ENCODE measurements around the gene ELFN1.

Gene ELFN1

GRCh38 chr7:1720326-1720725 lies 50.2 kb downstream of the ELFN1 start:
- Histone ChIP-seq H3K9me3 (ENCODE audit: insufficient read depth, low read length, severe bottlenecking) (no peaks in the 10 kb centered on the region), H3K36me3 (ENCODE audit: insufficient read depth, low read length) (peaks cover 14% of the 10 kb centered on the region), H3K4me3 (ENCODE audit: low read depth in 1 of 2, low read length in 2 of 2) (no peak overlapping the region), H3K27ac (ENCODE audit: low read length) (no peak overlapping the region), H3K27me3 (ENCODE audit: insufficient read depth, low read length, poor library complexity) (no peaks in the 10 kb centered on the region), H3K9ac (ENCODE audit: low read depth, low read length) (no peak overlapping the region), H3K4me1 (ENCODE audit: insufficient read depth, low read length) (no peaks in the 10 kb centered on the region), H3K79me2 (ENCODE audit: insufficient read depth, low read length) (no peaks in the 10 kb centered on the region), H3K4me2 (ENCODE audit: insufficient read depth, low read length) (no peak overlapping the region), H4K20me1 (ENCODE audit: insufficient read depth, low read length) (peaks cover 19% of the 10 kb centered on the region), H2AFZ (ENCODE audit: low read depth, low read length) (no peak overlapping the region)
- ATAC-seq (ENCODE audit: insufficient read depth, low read depth) (peak; percentile 40; the same call in 1 of the 3 replicates), DNase-seq (peak; percentile 20)
- TF ChIP-seq, protein P1, sequence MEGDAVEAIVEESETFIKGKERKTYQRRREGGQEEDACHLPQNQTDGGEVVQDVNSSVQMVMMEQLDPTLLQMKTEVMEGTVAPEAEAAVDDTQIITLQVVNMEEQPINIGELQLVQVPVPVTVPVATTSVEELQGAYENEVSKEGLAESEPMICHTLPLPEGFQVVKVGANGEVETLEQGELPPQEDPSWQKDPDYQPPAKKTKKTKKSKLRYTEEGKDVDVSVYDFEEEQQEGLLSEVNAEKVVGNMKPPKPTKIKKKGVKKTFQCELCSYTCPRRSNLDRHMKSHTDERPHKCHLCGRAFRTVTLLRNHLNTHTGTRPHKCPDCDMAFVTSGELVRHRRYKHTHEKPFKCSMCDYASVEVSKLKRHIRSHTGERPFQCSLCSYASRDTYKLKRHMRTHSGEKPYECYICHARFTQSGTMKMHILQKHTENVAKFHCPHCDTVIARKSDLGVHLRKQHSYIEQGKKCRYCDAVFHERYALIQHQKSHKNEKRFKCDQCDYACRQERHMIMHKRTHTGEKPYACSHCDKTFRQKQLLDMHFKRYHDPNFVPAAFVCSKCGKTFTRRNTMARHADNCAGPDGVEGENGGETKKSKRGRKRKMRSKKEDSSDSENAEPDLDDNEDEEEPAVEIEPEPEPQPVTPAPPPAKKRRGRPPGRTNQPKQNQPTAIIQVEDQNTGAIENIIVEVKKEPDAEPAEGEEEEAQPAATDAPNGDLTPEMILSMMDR (IDR thresholded peaks at IDR 0.05; ENCODE audit: borderline replicate concordance, extremely low read depth, low read length, poor library complexity, severe bottlenecking), result no peak
- no peak for TF ChIP-seq EZH2 (IDR thresholded peaks at IDR 0.05; ENCODE audit: borderline replicate concordance, low read depth, low read length, severe bottlenecking)

GRCh38 chr7:1721047-1721690 lies 51.1 kb downstream of the ELFN1 start:
- Histone ChIP-seq H3K79me2 (ENCODE audit: insufficient read depth, low read length) (no peaks in the 10 kb centered on the region), H3K27ac (ENCODE audit: low read length) (no peak overlapping the region), H3K36me3 (ENCODE audit: insufficient read depth, low read length) (peaks cover 14% of the 10 kb centered on the region), H3K4me3 (ENCODE audit: low read depth in 1 of 2, low read length in 2 of 2) (no peak overlapping the region), H3K9ac (ENCODE audit: low read depth, low read length) (no peak overlapping the region), H3K4me2 (ENCODE audit: insufficient read depth, low read length) (no peak overlapping the region), H4K20me1 (ENCODE audit: insufficient read depth, low read length) (peaks cover 15% of the 10 kb centered on the region; the same call in 1 of the 2 replicates), H2AFZ (ENCODE audit: low read depth, low read length) (no peak overlapping the region), H3K27me3 (ENCODE audit: insufficient read depth, low read length, poor library complexity) (no peaks in the 10 kb centered on the region), H3K9me3 (ENCODE audit: insufficient read depth, low read length, severe bottlenecking) (no peaks in the 10 kb centered on the region), H3K4me1 (ENCODE audit: insufficient read depth, low read length) (no peaks in the 10 kb centered on the region)
- DNase-seq (no peak), ATAC-seq (ENCODE audit: insufficient read depth, low read depth) (no peak)
- TF ChIP-seq, protein P1 (IDR thresholded peaks at IDR 0.05; ENCODE audit: borderline replicate concordance, extremely low read depth, low read length, poor library complexity, severe bottlenecking), result no peak
- TF ChIP-seq EZH2 (IDR thresholded peaks at IDR 0.05; ENCODE audit: borderline replicate concordance, low read depth, low read length, severe bottlenecking), result no peak

DNA sequence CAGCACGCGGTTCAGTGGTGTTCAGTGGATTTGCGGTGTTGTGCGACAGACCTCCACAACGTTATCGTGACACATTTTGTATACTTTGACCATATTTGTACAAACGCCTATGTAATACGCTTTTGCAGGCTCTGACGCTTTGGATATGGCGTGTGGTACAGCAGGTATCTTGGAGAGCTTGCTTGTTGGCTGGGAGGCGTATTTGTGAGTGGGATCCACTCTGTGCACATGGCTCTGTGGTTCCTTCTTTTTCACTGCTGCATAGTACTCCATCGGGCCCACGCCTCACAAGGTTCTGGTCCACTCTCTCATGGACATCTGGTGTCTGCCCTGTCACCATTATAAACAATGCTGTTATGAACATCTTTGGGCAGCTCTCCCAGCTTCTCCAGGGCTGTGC lies 53.2 kb downstream of the ELFN1 start:
- no peak for ATAC-seq (ENCODE audit: insufficient read depth, low read depth)
- Histone ChIP-seq H3K9me3 (ENCODE audit: insufficient read depth, low read length, severe bottlenecking) (no peaks in the 10 kb centered on the region), H3K9ac (ENCODE audit: low read depth, low read length) (no peak overlapping the region), H3K4me2 (ENCODE audit: insufficient read depth, low read length) (no peak overlapping the region), H2AFZ (ENCODE audit: low read depth, low read length) (no peak overlapping the region), H3K27me3 (ENCODE audit: insufficient read depth, low read length, poor library complexity) (no peaks in the 10 kb centered on the region), H3K4me3 (ENCODE audit: low read depth in 1 of 2, low read length in 2 of 2) (no peak overlapping the region), H3K36me3 (ENCODE audit: insufficient read depth, low read length) (0 out of 2 replicates have a peak, but pooled peaks cover 5% of the 10 kb centered on the region), H3K79me2 (ENCODE audit: insufficient read depth, low read length) (no peaks in the 10 kb centered on the region), H3K27ac (ENCODE audit: low read length) (no peak overlapping the region), H4K20me1 (ENCODE audit: insufficient read depth, low read length) (peaks cover 14% of the 10 kb centered on the region), H3K4me1 (ENCODE audit: insufficient read depth, low read length) (no peaks in the 10 kb centered on the region)
- TF ChIP-seq, protein P1 (IDR thresholded peaks at IDR 0.05; ENCODE audit: borderline replicate concordance, extremely low read depth, low read length, poor library complexity, severe bottlenecking), result no peak
- TF ChIP-seq EZH2 (IDR thresholded peaks at IDR 0.05; ENCODE audit: borderline replicate concordance, low read depth, low read length, severe bottlenecking), result no peak
- DNase-seq, result no peak

Measured in DND-41 (cell line).